IPS-15b (cell line): ENCODE results near the gene FES.
"Not testable (repeated sequence)": the region's sequence is repeated elsewhere in the genome, so short reads cannot be mapped to it uniquely, and the experiment has no call there.

Experiments used
- H3K27me3 ChIP-seq: one replicate; pipeline ENCODE4 v1.6.1; 2013; ENCODE audit warnings: low read length; ENCODE audit not compliant: control insufficient read depth, insufficient read depth
- H3K36me3 ChIP-seq: one replicate; pipeline ENCODE4 v1.6.1; 2013; ENCODE audit warnings: low read length; ENCODE audit not compliant: control insufficient read depth, insufficient read depth
- H3K4me1 ChIP-seq: one replicate; pipeline ENCODE4 v1.6.1; 2013; ENCODE audit warnings: mild to moderate bottlenecking, low read length; ENCODE audit not compliant: control insufficient read depth, insufficient read depth
- H3K4me3 ChIP-seq: one replicate; pipeline ENCODE4 v1.5.1; 2013; ENCODE audit warnings: low read depth, low read length
- H3K9ac ChIP-seq: one replicate; pipeline ENCODE4 v1.6.1; 2013; ENCODE audit warnings: low read depth, mild to moderate bottlenecking, low read length
- H3K9me3 ChIP-seq: one replicate; pipeline ENCODE4 v1.6.1; 2013; ENCODE audit warnings: mild to moderate bottlenecking, low read length; ENCODE audit not compliant: control insufficient read depth, insufficient read depth

Gene FES

GRCh38 chr15:90918034-90918788 lies 33.9 kb downstream of the FES start:
- Histone ChIP-seq H3K4me3 (no peak overlapping the region), H3K36me3 (peaks cover 9% of the 10 kb centered on the region), H3K4me1 (no peaks in the 10 kb centered on the region), H3K27me3 (no peaks in the 10 kb centered on the region), H3K9me3 (no peaks in the 10 kb centered on the region), H3K9ac (no peak overlapping the region)

- H3K4me1 ChIP-seq = no peaks in the 10 kb centered on the region
- H3K9me3 ChIP-seq = no peaks in the 10 kb centered on the region
- H3K27me3 ChIP-seq = no peaks in the 10 kb centered on the region
- H3K36me3 ChIP-seq = peaks cover 9% of the 10 kb centered on the region
- no peak overlapping the region for H3K9ac ChIP-seq
- H3K4me3 ChIP-seq = no peak overlapping the region
Measured at GRCh38 chr15:90918835-90919234, 34.5 kb downstream of the FES start.

GRCh38 chr15:90921887-90922286 lies 37.6 kb downstream of the FES start:
- no peaks in the 10 kb centered on the region for H3K27me3 ChIP-seq
- H3K9ac ChIP-seq = no peak overlapping the region
- no peaks in the 10 kb centered on the region for H3K9me3 ChIP-seq
- peaks cover 9% of the 10 kb centered on the region for H3K36me3 ChIP-seq
- no peak overlapping the region for H3K4me3 ChIP-seq
- no peaks in the 10 kb centered on the region for H3K4me1 ChIP-seq

- not testable (repeated sequence) for H3K9ac ChIP-seq, H3K4me3 ChIP-seq
Measured at GRCh38 chr15:90922712-90923322, 38.5 kb downstream of the FES start.

GRCh38 chr15:90924375-90924774 lies 40.1 kb downstream of the FES start:
- Histone ChIP-seq H3K4me1 (no peaks in the 10 kb centered on the region), H3K4me3 (no peak overlapping the region), H3K9ac (no peak overlapping the region), H3K9me3 (no peaks in the 10 kb centered on the region), H3K27me3 (no peaks in the 10 kb centered on the region), H3K36me3 (peaks cover 7% of the 10 kb centered on the region)

More at GRCh38 chr15:90922712-90923322, 38.5 kb downstream of the FES start:
- not testable (repeated sequence) for H3K9me3 ChIP-seq, H3K4me1 ChIP-seq, H3K27me3 ChIP-seq, H3K36me3 ChIP-seq

- not testable (repeated sequence) for H3K9ac ChIP-seq, H3K9me3 ChIP-seq, H3K4me3 ChIP-seq, H3K27me3 ChIP-seq, H3K4me1 ChIP-seq, H3K36me3 ChIP-seq
Measured at GRCh38 chr15:90926766-90927165, 42.5 kb downstream of the FES start.

- not testable (repeated sequence) for H3K4me3 ChIP-seq, H3K27me3 ChIP-seq, H3K9ac ChIP-seq, H3K9me3 ChIP-seq, H3K4me1 ChIP-seq, H3K36me3 ChIP-seq
Measured at GRCh38 chr15:90928106-90928505, 43.8 kb downstream of the FES start.

GRCh38 chr15:90929246-90930019 lies 45.1 kb downstream of the FES start:
- H3K9ac ChIP-seq = no peak overlapping the region
- no peaks in the 10 kb centered on the region for H3K9me3 ChIP-seq
- no peaks in the 10 kb centered on the region for H3K36me3 ChIP-seq
- H3K4me3 ChIP-seq = no peak overlapping the region
- H3K27me3 ChIP-seq = peaks cover 10% of the 10 kb centered on the region
- H3K4me1 ChIP-seq = peaks cover 6% of the 10 kb centered on the region

- no peak overlapping the region for H3K9ac ChIP-seq
Measured at GRCh38 chr15:90930861-90931574, 46.7 kb downstream of the FES start.

GRCh38 chr15:90931575-90931827 lies 47.2 kb downstream of the FES start:
- Histone ChIP-seq H3K9me3 (no peaks in the 10 kb centered on the region), H3K4me3 (peak overlapping the region; percentile 83), H3K27me3 (peaks cover 10% of the 10 kb centered on the region), H3K36me3 (no peaks in the 10 kb centered on the region), H3K4me1 (peaks cover 10% of the 10 kb centered on the region), H3K9ac (no peak overlapping the region)

More at GRCh38 chr15:90930861-90931574, 46.7 kb downstream of the FES start:
- Histone ChIP-seq H3K4me1 (peaks cover 6% of the 10 kb centered on the region), H3K9me3 (no peaks in the 10 kb centered on the region), H3K36me3 (no peaks in the 10 kb centered on the region), H3K27me3 (peaks cover 10% of the 10 kb centered on the region), H3K4me3 (no peak overlapping the region)

- Histone ChIP-seq H3K9me3 (no peaks in the 10 kb centered on the region), H3K4me3 (peak within 1 kb of the TSS; percentile 83), H3K4me1 (peaks cover 14% of the 10 kb centered on the region), H3K9ac (no peak within 1 kb of the TSS), H3K36me3 (no peaks in the 10 kb centered on the region), H3K27me3 (peaks cover 10% of the 10 kb centered on the region)
Measured at GRCh38 chr15:90931828-90932659, 47.7 kb downstream of the FES start, which contains the start of gene HDDC3. TSS of gene HDDC3 (minus strand) at chr15:90932549. CDS start at chr15:90932540, 9 bp downstream.
